Measurements from ENCODE around the gene NLGN1.

GRCh38 chr3:174116421-174116820 lies 718.9 kb downstream of the NLGN1 start:
- TF ChIP-seq POLR2A (IDR thresholded peaks at IDR 0.05) = no peak
- TF ChIP-seq CTCF (IDR thresholded peaks at IDR 0.05) = no peak
